Testis (tissue), 2 donors: ENCODE measurements around the gene SAMMSON.

Experiments
- CTCF ChIP-seq, 3 experiments: fragments of 450-650 bp in 2 of 3; fragments of 200-600 bp in 1 of 3; sonication (generic) in 1 of 3; IDR thresholded peaks; one replicate each; pipeline ENCODE4 v1.5.1; 2016 to 2019; ENCODE audit warnings: antibody characterized with exemption in 3 of 3, mild to moderate bottlenecking in 2 of 3, moderate library complexity in 1 of 3
- POLR2A ChIP-seq: fragments of 450-650 bp; IDR thresholded peaks from one replicate; pipeline ENCODE4 v1.6.1; 2017; ENCODE audit warnings: antibody characterized with exemption, mild to moderate bottlenecking, moderate library complexity

- TF ChIP-seq POLR2A = no peak
- TF ChIP-seq CTCF (IDR thresholded peaks at IDR 0.05) = no peak
These were observed 6.6 kb downstream of the SAMMSON start for GRCh38 chr3:70006089-70006488.
